Vagina (tissue), 2 donors: ENCODE measurements around the gene PAQR5.

Source experiments
- POLR2AphosphoS5 ChIP-seq, 2 donors: sonication (generic); formaldehyde crosslinking; IDR thresholded peaks; one replicate each; pipeline ENCODE4 v1.9.0; 2017; ENCODE audit warnings: antibody characterized with exemption in 2 of 2, mild to moderate bottlenecking in 2 of 2, low read depth in 1 of 2; ENCODE audit not compliant: insufficient read depth in 1 of 2
- TF ChIP-seq, protein P1 (sequence below), 3 experiments: fragments of 450-650 bp in 2 of 3; fragments of 200-600 bp in 1 of 3; sonication (generic) in 1 of 3; IDR thresholded peaks; one replicate each; pipeline ENCODE4 v1.5.1; 2017 to 2019; ENCODE audit warnings: antibody characterized with exemption in 3 of 3, mild to moderate bottlenecking in 2 of 3, moderate library complexity in 2 of 3

DNA sequence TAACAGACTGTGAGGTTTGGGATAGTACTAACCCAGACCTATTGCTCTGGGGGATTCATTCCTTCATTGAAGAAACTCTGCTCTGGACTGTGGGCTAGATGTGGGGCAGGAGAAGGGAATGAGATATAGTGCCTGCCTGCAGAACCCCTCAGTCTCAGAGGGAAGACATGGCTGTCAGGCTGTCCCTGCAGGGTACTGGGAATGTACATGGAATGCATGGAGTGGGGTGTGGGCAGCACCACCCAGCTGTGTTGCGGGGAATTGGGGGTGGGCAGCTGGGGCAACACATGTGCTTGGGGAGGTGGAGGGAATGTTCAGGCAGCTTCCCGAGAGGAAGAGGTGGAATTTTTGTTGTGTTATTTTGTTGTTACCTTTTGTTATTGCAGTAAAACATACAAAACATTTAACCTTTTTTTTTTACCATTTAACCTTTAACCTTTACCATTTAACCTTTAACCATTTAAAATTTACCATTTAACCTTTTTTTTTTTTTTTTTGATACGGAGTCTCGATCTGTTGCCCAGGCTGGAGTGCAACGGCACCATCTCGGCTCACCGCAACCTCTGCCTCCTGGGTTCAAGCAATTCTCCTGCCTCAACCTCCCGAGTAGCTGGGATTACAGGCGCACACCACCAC lies 7.3 kb downstream of the PAQR5 start:
- TF ChIP-seq, protein P1, sequence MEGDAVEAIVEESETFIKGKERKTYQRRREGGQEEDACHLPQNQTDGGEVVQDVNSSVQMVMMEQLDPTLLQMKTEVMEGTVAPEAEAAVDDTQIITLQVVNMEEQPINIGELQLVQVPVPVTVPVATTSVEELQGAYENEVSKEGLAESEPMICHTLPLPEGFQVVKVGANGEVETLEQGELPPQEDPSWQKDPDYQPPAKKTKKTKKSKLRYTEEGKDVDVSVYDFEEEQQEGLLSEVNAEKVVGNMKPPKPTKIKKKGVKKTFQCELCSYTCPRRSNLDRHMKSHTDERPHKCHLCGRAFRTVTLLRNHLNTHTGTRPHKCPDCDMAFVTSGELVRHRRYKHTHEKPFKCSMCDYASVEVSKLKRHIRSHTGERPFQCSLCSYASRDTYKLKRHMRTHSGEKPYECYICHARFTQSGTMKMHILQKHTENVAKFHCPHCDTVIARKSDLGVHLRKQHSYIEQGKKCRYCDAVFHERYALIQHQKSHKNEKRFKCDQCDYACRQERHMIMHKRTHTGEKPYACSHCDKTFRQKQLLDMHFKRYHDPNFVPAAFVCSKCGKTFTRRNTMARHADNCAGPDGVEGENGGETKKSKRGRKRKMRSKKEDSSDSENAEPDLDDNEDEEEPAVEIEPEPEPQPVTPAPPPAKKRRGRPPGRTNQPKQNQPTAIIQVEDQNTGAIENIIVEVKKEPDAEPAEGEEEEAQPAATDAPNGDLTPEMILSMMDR (IDR thresholded peaks at IDR 0.05), result no peak
- TF ChIP-seq POLR2AphosphoS5 (IDR thresholded peaks at IDR 0.05; ENCODE audit: insufficient read depth in 1 of 2, low read depth in 1 of 2), result no peak
